ENCODE measurements around the gene ABHD14A.

GRCh38 chr3:51971350-51971749, 3.5 kb upstream of the ABHD14A start:
- TF ChIP-seq CTCF (IDR thresholded peaks at IDR 0.05), result no peak
- TF ChIP-seq POLR2A (IDR thresholded peaks at IDR 0.05), result no peak

Measured in body of pancreas (tissue), 4 donors.